ENCODE results near the gene MYCBPAP. TPM values are rescaled to one million over a fixed set of nuclear protein-coding genes. Genes with fewer than 3 reads are reported as not detected.

Gene MYCBPAP
- total RNA-seq, 1 donor, result 0.86 TPM

- no peak overlapping the region for H3K4me3 ChIP-seq (ENCODE audit: low read depth, low read length)
- no peak for DNase-seq (ENCODE audit: low read depth)
- TF ChIP-seq, protein P1, sequence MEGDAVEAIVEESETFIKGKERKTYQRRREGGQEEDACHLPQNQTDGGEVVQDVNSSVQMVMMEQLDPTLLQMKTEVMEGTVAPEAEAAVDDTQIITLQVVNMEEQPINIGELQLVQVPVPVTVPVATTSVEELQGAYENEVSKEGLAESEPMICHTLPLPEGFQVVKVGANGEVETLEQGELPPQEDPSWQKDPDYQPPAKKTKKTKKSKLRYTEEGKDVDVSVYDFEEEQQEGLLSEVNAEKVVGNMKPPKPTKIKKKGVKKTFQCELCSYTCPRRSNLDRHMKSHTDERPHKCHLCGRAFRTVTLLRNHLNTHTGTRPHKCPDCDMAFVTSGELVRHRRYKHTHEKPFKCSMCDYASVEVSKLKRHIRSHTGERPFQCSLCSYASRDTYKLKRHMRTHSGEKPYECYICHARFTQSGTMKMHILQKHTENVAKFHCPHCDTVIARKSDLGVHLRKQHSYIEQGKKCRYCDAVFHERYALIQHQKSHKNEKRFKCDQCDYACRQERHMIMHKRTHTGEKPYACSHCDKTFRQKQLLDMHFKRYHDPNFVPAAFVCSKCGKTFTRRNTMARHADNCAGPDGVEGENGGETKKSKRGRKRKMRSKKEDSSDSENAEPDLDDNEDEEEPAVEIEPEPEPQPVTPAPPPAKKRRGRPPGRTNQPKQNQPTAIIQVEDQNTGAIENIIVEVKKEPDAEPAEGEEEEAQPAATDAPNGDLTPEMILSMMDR (IDR thresholded peaks at IDR 0.05; ENCODE audit: insufficient read depth, low read depth, low read length), result no peak
These were observed 44.1 kb upstream of the MYCBPAP start for GRCh38 chr17:50464121-50464520.

- TF ChIP-seq, protein P1 (IDR thresholded peaks at IDR 0.05; ENCODE audit: insufficient read depth, low read depth, low read length), result no peak
- DNase-seq (ENCODE audit: low read depth), result no peak
- no peak overlapping the region for H3K4me3 ChIP-seq (ENCODE audit: low read depth, low read length)
These were observed 43.5 kb upstream of the MYCBPAP start for GRCh38 chr17:50464736-50465135.

DNA sequence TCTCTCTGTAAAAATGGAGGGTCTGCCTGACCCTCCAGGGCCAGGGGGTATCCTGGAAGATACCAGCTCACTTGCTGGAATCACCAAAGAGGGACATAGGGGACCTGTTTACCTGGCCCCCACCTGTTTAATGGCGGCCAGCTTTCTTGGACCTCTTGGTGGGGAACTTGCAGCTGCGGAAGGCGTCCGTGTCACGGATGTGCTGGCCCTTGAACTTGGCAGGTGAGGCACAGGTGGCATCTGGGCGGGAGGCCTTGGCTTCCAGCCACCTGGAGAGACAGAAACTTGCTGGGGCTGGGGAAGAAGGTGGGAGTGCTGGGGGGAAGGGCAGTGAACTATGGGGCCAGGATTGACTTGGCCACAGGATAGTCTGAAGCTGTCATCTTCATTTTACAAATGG, 43.1 kb upstream of the MYCBPAP start:
- no peak for DNase-seq (ENCODE audit: low read depth)
- TF ChIP-seq, protein P1 (IDR thresholded peaks at IDR 0.05; ENCODE audit: insufficient read depth, low read depth, low read length), result no peak
- H3K4me3 ChIP-seq (ENCODE audit: low read depth, low read length), result no peak overlapping the region

DNA sequence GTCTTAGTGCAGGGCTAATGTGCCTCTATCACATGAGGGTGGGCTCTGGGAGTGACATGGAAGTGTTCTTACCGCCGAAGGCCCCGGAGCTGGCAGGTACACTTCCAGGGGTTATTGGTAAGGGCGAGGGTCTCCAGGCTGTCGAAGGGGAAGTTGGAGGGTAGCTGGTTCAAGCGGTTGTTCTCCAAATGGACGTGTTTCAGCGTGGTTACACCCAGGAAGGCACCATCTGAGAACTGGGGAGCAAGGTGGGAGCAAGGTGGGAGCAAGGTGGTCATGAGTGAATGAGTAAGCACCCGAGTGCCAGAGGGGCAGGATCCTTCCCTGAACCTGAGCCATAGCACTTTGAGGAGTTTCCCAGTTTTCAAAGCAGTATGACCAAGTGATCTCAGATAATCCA, 42.6 kb upstream of the MYCBPAP start:
- TF ChIP-seq, protein P1 (IDR thresholded peaks at IDR 0.05; ENCODE audit: insufficient read depth, low read depth, low read length), result no peak
- H3K4me3 ChIP-seq (ENCODE audit: low read depth, low read length), result no peak overlapping the region
- no peak for DNase-seq (ENCODE audit: low read depth)

DNA sequence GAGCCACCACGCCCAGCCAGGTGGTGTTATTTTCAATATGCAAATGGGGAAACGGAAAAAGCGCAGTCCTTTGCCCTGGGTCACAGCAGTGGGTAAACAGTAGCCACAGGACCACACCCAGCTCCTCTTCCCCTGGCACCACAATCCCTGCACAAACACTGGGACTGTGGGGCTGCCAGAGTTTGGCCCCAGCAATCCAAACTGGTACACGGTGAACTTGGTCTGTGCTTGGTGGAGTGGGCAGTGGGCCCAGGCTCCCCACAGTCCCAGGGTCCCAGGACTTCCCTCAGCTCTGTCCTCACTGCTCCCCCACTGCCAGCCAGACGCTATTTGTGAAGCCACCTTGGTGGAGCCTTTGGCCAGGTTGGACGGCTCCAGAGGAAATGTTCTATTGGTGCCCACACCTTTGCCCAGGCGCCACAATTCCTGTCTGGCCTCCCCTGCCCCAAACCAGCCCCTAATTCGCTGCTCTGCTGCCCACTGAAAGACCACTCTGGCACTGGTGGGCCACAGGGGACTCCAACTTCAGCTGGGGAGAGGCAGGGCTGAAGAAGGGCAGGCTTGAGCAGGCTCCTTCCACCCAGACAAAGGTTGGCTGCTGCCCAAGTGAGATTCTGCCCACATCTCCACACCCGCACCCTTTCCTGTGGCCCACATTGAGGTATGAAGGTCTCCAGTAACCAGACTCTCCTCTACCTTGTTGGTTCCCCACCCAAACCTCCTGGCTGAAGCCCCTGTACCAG, 41.7 kb upstream of the MYCBPAP start:
- DNase-seq (ENCODE audit: low read depth), result no peak
- TF ChIP-seq, protein P1 (IDR thresholded peaks at IDR 0.05; ENCODE audit: insufficient read depth, low read depth, low read length), result no peak
- no peak overlapping the region for H3K4me3 ChIP-seq (ENCODE audit: low read depth, low read length)

DNA sequence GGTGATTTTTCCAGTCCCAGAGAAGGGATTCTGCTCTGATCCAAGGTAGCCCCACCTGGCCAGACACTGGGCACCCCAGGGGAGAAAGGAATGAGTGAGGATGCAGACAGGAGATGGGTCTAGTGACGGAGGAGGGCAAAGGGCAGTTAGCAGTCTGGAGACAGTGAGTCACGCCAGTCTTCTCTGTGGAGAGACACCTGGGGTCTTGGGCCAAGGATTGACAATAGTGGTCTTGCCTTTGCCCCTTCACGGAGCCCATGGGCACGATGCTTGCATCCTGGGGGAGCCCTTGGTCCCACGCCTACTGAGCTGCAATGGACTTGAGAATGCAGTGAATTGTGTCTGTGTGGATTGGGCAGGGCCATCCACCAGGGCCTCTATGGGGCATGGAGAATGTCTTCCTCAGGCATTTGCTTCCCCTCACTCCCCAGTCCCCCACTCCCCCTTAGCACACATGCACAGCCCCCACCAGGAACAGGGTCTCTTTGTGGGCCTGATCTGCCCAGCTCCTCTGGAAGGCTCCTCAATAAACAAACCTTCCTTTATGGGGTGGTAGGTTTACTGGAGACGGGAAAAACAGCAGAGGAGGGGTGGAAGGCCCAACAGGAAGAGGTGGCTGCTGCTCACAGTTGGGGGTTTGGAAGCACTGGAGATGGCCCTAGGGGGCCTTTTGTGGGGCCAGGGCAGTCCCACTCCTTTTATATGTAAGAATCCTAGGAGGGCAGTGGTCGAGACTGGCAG, 41.0 kb upstream of the MYCBPAP start:
- TF ChIP-seq, protein P1 (IDR thresholded peaks at IDR 0.05; ENCODE audit: insufficient read depth, low read depth, low read length), result no peak
- H3K4me3 ChIP-seq (ENCODE audit: low read depth, low read length), result no peak overlapping the region
- DNase-seq (ENCODE audit: low read depth), result no peak

Data from fibroblast of villous mesenchyme (primary cell).